HG03135 (cell line): ENCODE results near the gene PSMD7.
"Not testable (repeated sequence)": the region's sequence is repeated elsewhere in the genome, so short reads cannot be mapped to it uniquely, and the experiment has no call there.

ENCODE experiments used
- ATAC-seq: cut with Tn5 transposase; IDR thresholded peaks from one replicate; pipeline ENCODE4 v1.9.1; 2021; ENCODE audit warnings: mild to moderate bottlenecking, moderate library complexity; ENCODE audit not compliant: unreplicated experiment

PSMD7 gene

DNA sequence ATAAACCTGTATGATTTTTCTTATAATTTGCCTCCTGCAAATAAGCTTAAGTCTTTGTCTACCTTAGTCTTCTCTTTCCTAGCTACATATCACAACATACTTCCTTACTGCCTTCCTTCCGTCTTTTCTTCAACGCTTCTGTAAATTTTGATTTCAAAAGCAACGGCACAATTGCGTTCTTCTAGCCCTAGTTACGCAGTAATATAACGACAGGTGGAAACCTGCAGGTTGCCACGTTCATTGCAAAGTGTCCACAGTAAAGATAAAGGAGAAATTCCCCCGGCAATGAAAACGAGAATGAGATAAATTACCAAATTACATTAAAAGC is 546 bp upstream of the PSMD7 start:
- no peak for ATAC-seq

DNA sequence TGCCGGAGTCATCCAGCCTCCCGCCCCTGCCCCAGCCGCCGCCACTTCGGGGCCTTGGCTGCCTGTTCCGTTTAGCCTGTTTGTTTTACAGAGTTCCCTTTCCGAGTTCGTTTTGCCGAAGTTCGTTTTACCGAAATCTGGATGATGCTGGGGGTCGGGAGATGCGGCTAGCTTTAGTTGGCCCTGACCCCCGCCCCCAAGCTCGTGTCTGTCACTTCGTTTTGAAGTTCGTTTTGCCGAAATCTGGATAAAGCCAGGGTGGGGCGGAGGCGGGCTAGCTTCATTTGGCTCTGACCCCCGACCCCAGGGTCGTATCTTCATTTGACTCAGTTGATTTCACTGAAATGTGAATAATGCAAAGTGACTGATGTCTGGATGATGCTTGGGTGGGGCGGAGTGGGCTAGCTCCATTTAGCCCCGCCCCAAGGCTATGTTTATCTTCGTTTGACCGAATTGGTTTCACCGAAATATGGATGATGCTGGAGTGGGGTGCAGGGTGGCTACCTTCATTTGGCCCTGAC is 591 bp downstream of the PSMD7 start:
- ATAC-seq: peak; percentile 33

DNA sequence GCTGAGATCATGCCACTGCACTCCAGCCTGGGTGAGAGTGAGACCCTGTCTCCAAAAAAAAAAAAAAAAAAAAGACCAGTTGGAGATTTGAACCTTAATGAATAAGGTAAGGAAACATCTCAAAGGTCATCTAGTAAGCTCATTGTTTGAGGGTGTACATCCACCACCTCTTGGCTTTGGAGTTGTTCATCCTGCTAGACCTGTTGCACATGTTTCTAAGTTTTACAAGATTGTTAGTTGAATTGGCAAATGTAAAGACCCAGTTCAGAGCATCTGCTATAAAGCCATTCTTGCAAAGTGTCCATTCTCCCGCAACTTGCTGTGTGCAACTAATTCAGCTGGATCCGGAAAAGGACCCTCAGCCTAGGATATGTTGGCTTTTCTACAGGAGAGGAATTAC is 1.5 kb downstream of the PSMD7 start:
- ATAC-seq: no peak

DNA sequence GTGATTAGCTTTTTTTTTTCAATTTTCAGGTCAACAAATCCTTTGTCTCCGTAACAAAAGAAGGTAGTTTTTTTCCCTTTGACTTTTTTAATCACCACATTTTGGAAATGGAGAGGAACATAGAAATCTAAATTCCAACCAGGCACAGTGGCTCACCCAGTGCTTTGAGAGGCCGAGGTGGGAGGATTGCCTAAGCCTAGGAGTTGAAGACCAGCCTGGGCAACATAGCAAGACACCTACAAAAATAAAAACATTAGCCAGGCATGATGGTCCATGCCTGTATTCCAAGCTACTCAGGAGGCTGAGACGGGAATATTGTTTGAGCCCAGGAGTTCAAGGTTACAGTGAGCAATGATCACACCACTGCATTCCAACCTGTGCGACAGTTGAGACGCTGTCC is 5.7 kb downstream of the PSMD7 start:
- no peak for ATAC-seq

DNA sequence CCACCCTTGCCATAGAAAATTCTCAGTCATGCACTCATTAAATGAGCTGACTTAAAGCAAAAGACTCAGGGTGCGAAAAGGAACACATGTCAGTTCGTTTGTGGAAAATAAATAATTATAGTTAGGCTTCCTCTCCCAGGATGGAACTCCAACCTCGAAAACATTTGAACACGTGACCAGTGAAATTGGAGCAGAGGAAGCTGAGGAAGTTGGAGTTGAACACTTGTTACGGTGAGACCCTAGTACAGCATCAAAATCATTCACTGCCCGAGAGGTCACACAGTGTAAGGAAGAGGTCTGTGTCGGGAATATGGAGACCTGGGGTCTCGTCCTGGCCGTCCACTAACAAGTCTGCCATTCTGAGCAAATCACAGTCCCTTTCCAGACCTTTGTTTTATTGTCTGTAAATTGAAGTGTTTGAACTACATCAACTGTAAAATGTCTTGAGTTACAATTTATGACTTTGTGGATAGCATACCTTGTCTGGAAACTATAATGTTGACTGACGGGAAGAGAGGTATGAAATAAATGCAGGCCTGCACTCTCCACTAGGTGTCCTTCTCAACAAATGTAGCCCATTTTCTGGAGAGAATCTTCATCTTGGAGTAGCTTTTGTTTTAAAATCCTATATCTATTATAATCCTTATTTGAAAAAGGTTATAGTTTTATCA is 7.7 kb downstream of the PSMD7 start:
- no peak for ATAC-seq

DNA sequence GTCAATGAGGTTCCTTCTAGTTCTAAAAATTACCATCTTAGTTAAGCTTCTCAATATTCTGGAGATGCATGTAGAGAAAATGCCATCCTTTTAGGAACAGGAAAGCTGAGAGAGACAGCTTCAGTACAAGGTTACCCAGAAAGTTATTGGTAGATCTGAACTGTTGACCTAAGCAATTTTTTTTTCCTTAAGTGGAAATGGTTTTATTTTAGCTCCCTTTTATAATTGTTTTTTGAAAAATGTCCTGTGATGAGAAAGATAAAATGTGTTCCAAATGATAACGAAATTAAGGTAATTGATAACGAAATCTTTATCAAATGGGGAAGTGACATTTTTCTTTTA is 8.2 kb downstream of the PSMD7 start:
- no peak for ATAC-seq

DNA sequence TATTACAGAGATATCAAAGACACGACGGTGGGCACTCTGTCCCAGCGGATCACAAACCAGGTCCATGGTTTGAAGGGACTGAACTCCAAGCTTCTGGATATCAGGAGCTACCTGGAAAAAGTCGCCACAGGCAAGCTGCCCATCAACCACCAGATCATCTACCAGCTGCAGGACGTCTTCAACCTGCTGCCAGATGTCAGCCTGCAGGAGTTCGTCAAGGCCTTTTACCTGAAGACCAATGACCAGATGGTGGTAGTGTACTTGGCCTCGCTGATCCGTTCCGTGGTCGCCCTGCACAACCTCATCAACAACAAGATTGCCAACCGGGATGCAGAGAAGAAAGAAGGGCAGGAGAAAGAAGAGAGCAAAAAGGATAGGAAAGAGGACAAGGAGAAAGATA is 8.7 kb downstream of the PSMD7 start:
- no peak for ATAC-seq

DNA sequence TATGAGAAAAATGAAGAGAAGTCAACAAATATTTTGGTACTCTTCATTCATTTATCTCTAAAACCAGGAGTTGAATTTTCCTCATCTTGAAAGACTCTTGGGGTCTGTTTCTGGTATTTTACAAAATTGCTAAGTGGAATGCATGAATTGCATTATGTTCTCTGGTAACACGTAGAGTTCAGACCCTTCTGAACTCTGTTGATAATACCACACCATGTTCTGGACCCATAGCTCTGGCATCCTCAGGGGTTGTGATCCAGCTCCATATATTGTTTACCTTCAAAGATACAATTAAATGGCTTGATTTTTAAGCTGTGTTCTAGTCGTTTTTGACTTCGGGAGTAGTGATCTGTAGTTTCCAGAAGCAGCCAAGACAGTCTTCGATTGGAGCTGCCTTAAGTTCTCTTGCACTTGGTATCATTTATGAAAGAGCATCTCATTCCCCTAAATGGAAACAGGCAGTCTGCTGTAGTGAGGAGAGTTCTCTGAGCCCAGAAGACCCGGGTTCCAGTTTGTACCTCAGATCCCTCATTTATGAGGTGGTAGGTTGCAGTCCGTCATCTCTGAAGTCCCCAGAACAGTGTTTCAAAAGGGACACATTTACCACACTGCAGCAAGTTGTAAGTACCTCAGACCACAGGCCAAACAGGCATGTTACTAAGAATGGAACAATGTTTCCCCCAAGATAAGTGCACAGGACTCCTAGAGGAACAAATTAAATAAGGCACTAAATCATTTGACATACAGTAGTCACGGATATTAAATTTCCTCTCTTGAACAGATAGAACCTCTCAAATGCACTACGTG is 9.6 kb downstream of the PSMD7 start:
- no peak for ATAC-seq

DNA sequence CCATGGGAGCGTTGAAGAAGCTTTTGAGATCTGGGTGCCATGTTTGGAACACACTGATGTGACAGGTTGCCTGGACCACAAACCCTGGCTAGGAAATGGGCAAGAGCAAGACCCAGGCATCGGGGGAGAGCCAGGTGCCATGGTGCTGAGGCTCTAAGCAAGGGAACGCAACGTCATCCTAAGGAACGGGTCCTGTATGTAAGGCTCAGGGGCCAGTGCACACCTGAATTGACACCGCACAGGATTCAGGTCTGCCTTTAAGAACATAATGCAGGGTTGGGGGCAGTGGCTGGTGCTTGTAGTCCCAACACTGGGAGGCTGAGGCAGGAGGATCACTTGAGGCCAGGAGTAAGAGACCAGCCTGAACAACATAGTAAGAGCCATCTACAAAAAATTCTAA is 10.8 kb downstream of the PSMD7 start:
- no peak for ATAC-seq

DNA sequence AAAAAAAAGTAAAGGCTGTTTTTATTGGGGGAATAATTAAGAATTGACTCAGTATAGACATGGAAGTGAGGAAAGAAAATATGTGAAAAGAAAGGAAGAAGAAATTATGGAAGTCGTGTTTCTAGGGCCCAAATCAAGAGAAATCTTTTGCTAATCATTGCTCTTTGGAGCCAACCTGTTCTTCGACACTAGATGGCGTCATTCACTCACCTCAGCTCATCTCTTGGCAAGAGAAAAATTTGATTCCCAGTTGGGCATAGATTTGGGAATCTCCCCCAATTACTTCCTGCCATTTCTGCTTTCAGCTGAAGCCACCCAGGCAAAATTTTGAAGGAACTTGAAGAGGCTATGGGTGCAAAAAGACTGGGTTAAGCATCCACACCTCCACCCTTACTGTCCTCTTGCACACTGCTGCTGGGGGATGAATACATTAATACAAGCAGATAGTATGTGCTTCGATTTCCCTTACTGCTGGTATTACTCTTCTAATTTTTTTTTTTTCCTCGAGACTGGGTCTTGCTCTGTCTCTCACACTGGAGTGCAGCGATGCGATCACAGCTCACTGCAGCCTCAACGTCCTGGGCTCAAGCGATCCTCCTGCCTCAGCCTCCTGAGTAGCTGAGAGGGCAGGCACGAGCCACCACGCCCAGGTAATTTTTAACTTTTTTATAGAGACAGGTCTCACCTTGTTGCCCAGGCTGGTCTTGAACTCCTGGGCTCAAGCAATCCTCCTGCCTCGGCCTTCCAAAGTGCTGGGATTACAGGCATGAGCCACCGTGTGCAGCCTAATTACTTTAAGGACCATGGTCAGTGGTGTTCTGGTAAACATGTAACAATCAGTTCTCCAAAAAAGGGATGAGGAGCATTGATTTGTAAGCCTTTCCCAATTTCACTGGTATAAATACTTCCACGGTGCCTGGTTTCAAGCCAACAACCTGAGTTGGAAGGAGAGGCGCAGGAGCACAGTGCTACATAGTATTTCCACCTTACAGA is 13.5 kb downstream of the PSMD7 start:
- peak; percentile 49 for ATAC-seq

DNA sequence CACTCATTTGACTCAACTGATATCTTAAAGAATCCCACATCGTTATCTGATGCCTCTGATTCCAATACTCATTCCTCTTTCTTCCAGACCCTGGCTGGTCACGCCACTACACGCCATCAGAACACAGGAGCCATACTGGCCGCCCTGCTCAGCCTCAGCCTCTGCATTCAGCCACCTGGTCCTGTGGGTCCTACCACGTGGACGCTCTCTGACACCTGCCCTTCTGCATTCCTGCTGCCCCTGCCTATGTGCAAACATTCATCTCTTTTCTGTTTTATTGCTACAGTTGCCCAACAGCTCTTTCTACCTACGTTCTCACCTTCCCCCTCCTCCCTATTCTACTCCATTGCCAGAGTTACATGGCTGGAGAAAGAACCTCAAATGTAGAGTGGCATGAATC is 18.4 kb downstream of the PSMD7 start:
- ATAC-seq: no peak

DNA sequence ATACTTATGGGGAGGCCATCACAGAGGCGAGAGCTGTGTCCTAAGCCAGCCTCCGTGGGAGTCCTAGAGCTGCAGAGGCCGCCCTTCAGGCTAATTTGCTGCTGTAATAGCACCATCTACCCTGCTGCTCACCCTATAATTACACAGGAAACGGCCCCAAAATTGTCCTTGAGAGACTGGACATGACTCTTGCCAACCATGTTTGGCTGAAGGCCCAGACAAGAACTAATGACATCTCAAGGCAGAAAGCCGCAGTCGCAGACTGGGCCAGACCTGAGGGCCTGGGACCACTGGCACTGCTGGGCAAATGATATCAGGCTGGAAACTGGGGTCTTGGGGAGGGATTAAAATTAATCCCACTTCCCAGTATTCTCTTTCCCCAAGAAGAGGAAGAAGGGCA is 24.1 kb downstream of the PSMD7 start:
- ATAC-seq: no peak

DNA sequence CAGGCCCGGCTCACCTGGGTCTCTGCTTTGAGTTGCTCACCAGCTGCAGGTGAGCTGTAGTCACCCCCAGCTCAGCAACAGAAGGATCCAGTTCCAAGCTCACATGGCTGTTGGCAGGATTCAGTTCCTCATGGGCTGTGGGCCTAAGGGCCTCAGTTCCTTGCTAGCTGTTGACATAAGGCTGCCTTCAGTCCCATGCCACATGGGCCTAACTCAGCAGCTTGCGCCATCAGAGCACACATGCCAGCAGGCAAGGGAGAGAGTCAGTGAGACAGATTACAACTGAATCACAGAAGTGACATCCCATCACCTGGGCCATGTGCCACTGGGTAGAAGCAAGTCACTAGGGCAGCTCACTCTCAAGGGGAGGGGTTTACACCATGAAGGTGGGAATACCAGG is 24.7 kb downstream of the PSMD7 start:
- no peak for ATAC-seq

DNA sequence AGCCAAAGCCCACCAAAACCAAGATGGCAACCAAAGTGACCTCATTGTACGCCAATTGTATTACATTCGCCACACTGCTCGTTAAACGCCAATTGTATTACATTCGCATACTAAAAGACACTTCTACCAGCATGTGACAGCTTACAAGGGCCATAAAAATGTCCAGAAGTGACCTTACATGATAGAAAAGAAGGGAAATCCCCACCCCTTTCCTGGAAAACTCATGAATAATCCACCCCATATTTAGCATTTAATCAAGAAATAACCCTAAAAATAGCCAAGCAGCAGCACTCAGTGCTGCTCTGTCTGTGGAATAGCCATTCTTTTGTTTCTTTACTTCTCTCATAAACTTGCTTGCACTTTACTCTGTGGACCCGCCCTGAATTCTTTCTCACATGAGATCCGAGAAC is 25.7 kb downstream of the PSMD7 start:
- no peak for ATAC-seq

DNA sequence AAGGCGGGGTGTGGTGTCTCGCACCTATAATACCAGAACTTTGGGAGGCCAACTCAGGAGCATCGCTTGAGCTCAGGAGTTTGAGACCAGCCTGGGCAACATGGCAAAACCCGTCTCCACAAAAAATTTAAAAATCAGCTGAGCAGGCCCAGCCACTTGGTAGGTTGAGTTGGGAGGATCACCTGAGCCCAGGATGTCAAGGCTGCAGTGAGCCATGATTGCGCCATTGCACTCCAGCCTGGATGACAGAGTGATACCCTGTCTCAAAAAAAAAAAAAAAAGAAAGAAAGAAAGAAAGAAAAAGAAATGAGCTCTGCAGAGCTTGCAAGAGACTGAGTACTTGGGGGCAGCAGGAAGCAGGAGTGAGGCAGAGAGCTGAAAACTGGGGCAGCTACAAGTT is 28.2 kb downstream of the PSMD7 start:
- ATAC-seq: not testable (repeated sequence)

DNA sequence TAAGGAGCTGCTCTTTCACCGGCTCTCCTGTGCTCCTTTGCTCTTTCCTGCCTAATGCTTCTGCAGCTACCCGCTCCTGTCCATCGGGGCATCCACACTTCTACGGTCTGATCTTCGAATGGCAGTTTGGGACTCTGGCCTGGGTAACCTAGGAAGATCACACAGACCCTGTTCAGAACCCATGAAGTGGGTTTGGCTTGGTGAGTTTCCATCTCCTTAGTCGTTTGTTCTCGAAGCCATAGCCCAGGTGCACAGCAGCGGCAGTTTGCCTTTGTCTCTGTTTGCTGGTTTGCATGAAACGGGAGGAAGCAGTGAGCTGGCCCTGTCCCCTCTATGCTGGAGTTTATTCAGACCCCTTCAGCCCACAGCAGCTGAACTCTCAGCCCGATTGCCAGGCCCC is 29.0 kb downstream of the PSMD7 start:
- ATAC-seq: no peak

DNA sequence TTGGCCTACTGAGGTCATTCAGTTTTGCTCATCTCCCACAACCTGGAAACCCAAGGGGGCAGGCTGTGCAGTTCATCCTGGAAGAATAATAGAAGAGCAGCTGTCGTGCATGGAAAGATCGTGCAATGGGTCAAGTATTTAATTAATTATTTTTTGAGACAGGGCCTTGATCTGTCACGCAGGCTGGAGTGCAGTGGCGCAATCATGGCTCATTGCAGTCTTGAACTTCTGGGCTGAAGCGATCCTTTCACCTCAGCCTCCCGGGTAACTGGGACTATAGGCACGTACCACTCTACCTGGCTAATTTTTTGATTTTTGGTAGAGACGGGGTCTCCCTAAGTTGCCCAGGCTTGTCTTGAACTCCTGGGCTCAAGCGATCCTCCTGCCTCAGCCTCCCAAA is 31.7 kb downstream of the PSMD7 start:
- not testable (repeated sequence) for ATAC-seq

DNA sequence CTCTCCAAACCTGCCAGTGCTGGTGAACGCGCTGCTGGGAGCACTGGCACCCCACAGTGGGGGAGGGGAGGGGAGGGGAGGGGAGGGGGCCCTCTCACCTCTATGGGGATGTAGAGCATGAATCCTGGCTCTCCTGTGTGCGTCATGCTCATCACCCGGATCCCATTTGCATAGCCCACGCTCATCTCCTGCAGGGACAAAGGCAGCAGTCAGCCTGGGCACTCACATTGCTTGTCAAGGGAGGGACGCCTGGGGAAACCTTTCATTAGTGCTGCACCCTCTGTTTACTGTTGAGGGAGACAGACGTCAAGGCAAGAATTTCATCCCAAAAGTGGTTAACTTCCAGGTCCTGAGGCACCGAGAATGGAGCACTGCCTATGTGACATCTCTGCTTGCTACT is 35.9 kb downstream of the PSMD7 start:
- not testable (repeated sequence) for ATAC-seq

DNA sequence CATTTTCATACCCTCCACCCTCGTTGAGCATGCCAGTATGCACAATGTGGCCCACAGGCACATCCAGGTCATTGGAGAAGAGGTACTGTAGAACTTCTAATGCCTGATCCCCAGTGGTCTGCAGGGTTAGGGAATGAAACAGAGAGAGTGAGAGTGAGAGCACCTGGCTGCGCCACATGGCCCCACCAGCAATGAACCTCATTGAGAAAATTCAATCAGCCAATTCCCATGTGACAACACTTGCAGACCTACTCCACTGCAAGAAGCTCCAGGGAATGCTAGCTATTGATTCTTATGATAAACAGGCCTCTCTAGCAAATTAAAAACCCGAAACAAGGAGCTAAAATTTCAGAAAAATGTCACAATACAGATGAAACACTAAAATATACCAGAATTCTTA is 40.9 kb downstream of the PSMD7 start:
- ATAC-seq: not testable (repeated sequence)

DNA sequence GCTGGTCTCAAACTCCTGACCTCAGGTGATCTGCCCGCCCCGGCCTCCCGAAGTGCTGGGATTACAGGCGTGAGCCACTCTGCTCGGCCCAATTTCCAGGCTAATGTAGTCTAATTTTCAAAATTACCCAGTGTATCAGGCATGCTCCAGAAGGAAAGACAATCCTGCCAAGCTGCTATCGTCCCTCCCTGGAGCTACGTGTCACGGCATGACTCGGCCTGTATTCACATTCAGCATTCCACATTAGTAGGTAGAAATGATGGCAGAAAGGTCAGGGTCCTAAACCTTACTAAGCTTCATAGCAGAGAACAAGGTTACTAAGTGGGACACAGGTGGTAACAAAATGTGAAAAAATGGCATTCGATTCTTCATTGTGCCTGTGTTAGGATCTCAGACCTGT is 42.6 kb downstream of the PSMD7 start:
- not testable (repeated sequence) for ATAC-seq

DNA sequence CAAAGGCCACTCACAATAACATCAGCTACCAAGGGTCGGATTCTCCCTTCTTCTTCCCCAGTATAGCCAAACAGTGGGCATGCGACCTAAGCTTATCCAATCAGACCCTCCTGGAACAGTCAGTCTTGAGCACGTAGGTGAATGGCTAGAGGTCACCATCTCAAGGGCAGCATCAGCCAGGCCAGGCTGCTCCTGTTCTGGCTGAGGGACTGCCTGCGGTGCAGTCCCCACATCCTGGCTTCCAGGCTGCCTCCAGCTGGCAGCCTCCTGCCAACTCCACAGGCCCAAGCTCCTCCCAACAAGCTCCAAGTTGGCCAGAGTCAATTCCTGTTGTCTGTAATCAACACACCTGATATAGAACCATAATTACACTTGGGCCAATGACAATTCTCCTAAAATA is 56.4 kb downstream of the PSMD7 start:
- ATAC-seq: not testable (repeated sequence)
